H9 (cell line): Measurements from ENCODE around the gene CPA4. TPM values are rescaled to one million over a fixed set of nuclear protein-coding genes. Genes with fewer than 3 reads are reported as not detected.

Experiments used
- DNase-seq: peaks from one replicate; pipeline ENCODE4 v3.0.0-alpha.2; 2017
- H2AFZ ChIP-seq: one replicate; pipeline ENCODE4 v1.6.1; 2013; ENCODE audit warnings: mild to moderate bottlenecking, low read length, control low read depth, moderate library complexity
- H2AK5ac ChIP-seq: 2 replicates; pipeline ENCODE4 v1.6.1; 2013; ENCODE audit warnings: low read length, control low read depth, mixed read lengths; ENCODE audit not compliant: insufficient read length
- H2BK120ac ChIP-seq: one replicate; pipeline ENCODE4 v1.6.1; 2013; ENCODE audit warnings: low read depth, mild to moderate bottlenecking, low read length, control low read depth, inconsistent platforms; ENCODE audit not compliant: poor library complexity, severe bottlenecking
- H2BK12ac ChIP-seq: 2 replicates; pipeline ENCODE4 v1.6.1; 2013; ENCODE audit warnings: low read length, control low read depth, mixed read lengths, low read depth; ENCODE audit not compliant: insufficient read length
- H2BK15ac ChIP-seq: 2 replicates; pipeline ENCODE4 v1.6.1; 2013; ENCODE audit warnings: low read depth, low read length, control low read depth
- H2BK20ac ChIP-seq: one replicate; pipeline ENCODE4 v1.6.1; 2013; ENCODE audit warnings: low read depth, mild to moderate bottlenecking, low read length, control low read depth, inconsistent platforms; ENCODE audit not compliant: poor library complexity, severe bottlenecking
- H2BK5ac ChIP-seq: 2 replicates; pipeline ENCODE4 v1.6.1; 2013; ENCODE audit warnings: low read length, control low read depth, mixed read lengths; ENCODE audit not compliant: insufficient read length
- H3K14ac ChIP-seq: 2 replicates; pipeline ENCODE4 v1.6.1; 2013; ENCODE audit warnings: low read length, control low read depth; ENCODE audit not compliant: insufficient read depth
- H3K18ac ChIP-seq: 2 replicates; pipeline ENCODE4 v1.6.1; 2013; ENCODE audit warnings: low read depth, mild to moderate bottlenecking, mixed read lengths, low read length, control low read depth; ENCODE audit not compliant: insufficient read length
- H3K23ac ChIP-seq: 2 replicates; pipeline ENCODE4 v1.6.1; 2013; ENCODE audit warnings: low read length, control low read depth, mixed read lengths, low read depth; ENCODE audit not compliant: insufficient read length
- H3K23me2 ChIP-seq: 2 replicates; pipeline ENCODE4 v1.6.1; 2013; ENCODE audit warnings: low read depth, mild to moderate bottlenecking, mixed read lengths, low read length, control low read depth; ENCODE audit not compliant: insufficient read length, poor library complexity, severe bottlenecking
- H3K27ac ChIP-seq: 2 replicates; pipeline ENCODE4 v1.5.1; 2013; ENCODE audit warnings: low read length, control low read depth, mixed read lengths, low read depth; ENCODE audit not compliant: insufficient read length
- H3K27me3 ChIP-seq: 2 replicates; pipeline ENCODE4 v1.6.1; 2013; ENCODE audit warnings: low read length, control low read depth, inconsistent platforms; ENCODE audit not compliant: insufficient read depth
- H3K4ac ChIP-seq: 2 replicates; pipeline ENCODE4 v1.6.1; 2013; ENCODE audit warnings: low read depth, mild to moderate bottlenecking, control low read depth, inconsistent platforms, low read length, moderate library complexity
- H3K4me1 ChIP-seq: 2 replicates; pipeline ENCODE4 v1.6.1; 2013; ENCODE audit warnings: low read length, control low read depth, inconsistent platforms; ENCODE audit not compliant: insufficient read depth
- H3K4me2 ChIP-seq: 2 replicates; pipeline ENCODE4 v1.6.1; 2013; ENCODE audit warnings: low read length, control low read depth, mixed read lengths; ENCODE audit not compliant: insufficient read length, insufficient read depth
- H3K56ac ChIP-seq: 2 replicates; pipeline ENCODE4 v1.6.1; 2013; ENCODE audit warnings: low read depth, mild to moderate bottlenecking, mixed read lengths, low read length, control low read depth; ENCODE audit not compliant: insufficient read length
- H3K79me1 ChIP-seq: 2 replicates; pipeline ENCODE4 v1.6.1; 2013; ENCODE audit warnings: low read depth, mild to moderate bottlenecking, moderate library complexity, low read length, control low read depth, inconsistent platforms; ENCODE audit not compliant: insufficient read depth, poor library complexity, severe bottlenecking
- H3K79me2 ChIP-seq: 2 replicates; pipeline ENCODE4 v1.6.1; 2013; ENCODE audit warnings: low read length, control low read depth, inconsistent platforms; ENCODE audit not compliant: insufficient read depth
- H3K9ac ChIP-seq: 2 replicates; pipeline ENCODE4 v1.6.1; 2013; ENCODE audit warnings: low read length, control low read depth, mixed read lengths; ENCODE audit not compliant: insufficient read length; ENCODE audit errors: extremely low read depth
- H3K9me3 ChIP-seq: one replicate; pipeline ENCODE4 v1.6.1; 2013; ENCODE audit warnings: low read depth, low read length, inconsistent platforms; ENCODE audit not compliant: control insufficient read depth
- H3T11ph ChIP-seq: one replicate; pipeline ENCODE4 v1.6.1; 2013; ENCODE audit warnings: mild to moderate bottlenecking, low read length, control low read depth, inconsistent platforms
- H4K20me1 ChIP-seq: one replicate; pipeline ENCODE4 v1.6.1; 2013; ENCODE audit not compliant: control insufficient read depth, insufficient read length, insufficient read depth
- H4K5ac ChIP-seq: 2 replicates; pipeline ENCODE4 v1.6.1; 2013; ENCODE audit warnings: low read depth, mild to moderate bottlenecking, mixed read lengths, low read length, control low read depth; ENCODE audit not compliant: insufficient read length
- H4K8ac ChIP-seq: replicated peaks from 2 replicates; pipeline ENCODE4 v1.6.1; 2013; ENCODE audit warnings: low read length, control low read depth, mixed read lengths, low read depth; ENCODE audit not compliant: insufficient read length
- H4K91ac ChIP-seq: 2 replicates; pipeline ENCODE4 v1.6.1; 2013; ENCODE audit warnings: low read depth, mild to moderate bottlenecking, moderate library complexity, mixed read lengths, low read length, control low read depth; ENCODE audit not compliant: insufficient read length
- H3K27ac Mint-ChIP-seq, 3 experiments: 2 replicates in 2 of 3; 3 replicates in 1 of 3; pipeline ENCODE4 v1.8.0; 2020 to 2021; ENCODE audit warnings: mixed read lengths in 3 of 3, mild to moderate bottlenecking in 1 of 3, moderate library complexity in 1 of 3
- H3K27me3 Mint-ChIP-seq: 2 replicates; pipeline ENCODE4 v1.8.0; 2021; ENCODE audit warnings: low read depth, mild to moderate bottlenecking, moderate library complexity, mixed read lengths
- H3K36me3 Mint-ChIP-seq, 3 experiments: 2 replicates in 2 of 3; 3 replicates in 1 of 3; pipeline ENCODE4 v1.8.0; 2020 to 2021; ENCODE audit warnings: low read depth in 3 of 3, mixed read lengths in 3 of 3; ENCODE audit not compliant: insufficient read depth in 1 of 3
- H3K4me1 Mint-ChIP-seq, 2 experiments: 2 replicates each; pipeline ENCODE4 v1.8.0; 2020; ENCODE audit warnings: mixed read lengths in 2 of 2
- H3K4me3 Mint-ChIP-seq, 2 experiments: 2 replicates in 1 of 2; 3 replicates in 1 of 2; pipeline ENCODE4 v1.8.0; 2020 to 2021; ENCODE audit warnings: mild to moderate bottlenecking in 2 of 2, mixed read lengths in 2 of 2, moderate library complexity in 1 of 2
- H3K9me3 Mint-ChIP-seq, 2 experiments: 2 replicates in 1 of 2; 3 replicates in 1 of 2; pipeline ENCODE4 v1.8.0; 2020; ENCODE audit warnings: mild to moderate bottlenecking in 2 of 2, mixed read lengths in 2 of 2, moderate library complexity in 1 of 2
- WGBS: extraction: QIAGEN DNeasy Blood & Tissue Kit; methylation state at CpG from one replicate; pipeline ENCODE4 v1.1.7; 2013; ENCODE audit warnings: missing lambda C conversion rate, low lambda C conversion rate, mixed read lengths; ENCODE audit not compliant: insufficient read length; ENCODE audit errors: extremely low coverage; 5-methylcytosine and 5-hydroxymethylcytosine counted together
- total RNA-seq: library from RNA; stranded (reverse); gene quantifications from 2 replicates; pipeline ENCODE4 v1.2.1, GENCODE V29; 2021
- TF ChIP-seq, protein P1 (sequence below): fragments of 200-600 bp; sonication (generic); conservative IDR thresholded peaks from 3 replicates; pipeline ENCODE4 v1.8.0; 2021; ENCODE audit warnings: antibody characterized with exemption, mild to moderate bottlenecking

The CPA4 gene
- total RNA-seq, 1 experiment from 2014 or later, result not detected

DNA sequence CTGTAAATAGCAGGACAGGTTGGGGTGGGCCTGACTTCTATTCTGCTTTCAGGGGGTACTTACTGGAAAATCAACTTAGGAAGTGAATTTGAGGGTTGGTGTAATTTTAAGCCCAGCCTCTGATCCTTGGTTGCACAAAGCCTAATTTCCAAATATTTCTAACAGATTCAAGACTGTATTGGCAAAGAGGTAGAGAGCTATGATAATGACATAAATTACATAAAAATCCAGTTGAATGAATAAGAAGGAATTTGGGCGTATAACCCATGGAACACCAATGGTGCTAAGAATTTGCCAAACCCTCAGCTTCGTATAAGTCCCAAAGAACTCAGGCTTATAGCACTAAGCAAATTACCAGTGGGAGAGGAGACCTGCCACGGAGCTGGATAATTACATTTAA lies 11.9 kb downstream of the CPA4 start:
- no peak for DNase-seq
- no peaks in the 10 kb centered on the region for H3K9me3 Mint-ChIP-seq
- Histone ChIP-seq H3K4me2 (no peak overlapping the region), H2BK12ac (no peak overlapping the region), H4K8ac (no peak overlapping the region), H3K79me1 (no peaks in the 10 kb centered on the region), H3K23ac (no peak overlapping the region), H3K9ac (no peak overlapping the region), H2AK5ac (no peak overlapping the region), H4K20me1 (no peaks in the 10 kb centered on the region), H3K27me3 (no peaks in the 10 kb centered on the region), H3K4me1 (no peaks in the 10 kb centered on the region), H3K79me2 (no peaks in the 10 kb centered on the region), H4K91ac (no peak overlapping the region), H3K18ac (no peak overlapping the region), H2AFZ (no peak overlapping the region), H3T11ph (no peak overlapping the region), H4K5ac (no peak overlapping the region), H3K14ac (no peak overlapping the region), H3K9me3 (no peaks in the 10 kb centered on the region), H3K23me2 (no peaks in the 10 kb centered on the region), H2BK15ac (no peak overlapping the region), H3K27ac (no peak overlapping the region), H2BK5ac (no peak overlapping the region), H3K56ac (no peak overlapping the region), H3K4ac (no peak overlapping the region), H2BK120ac (no peak overlapping the region), H2BK20ac (no peak overlapping the region)
- H3K36me3 Mint-ChIP-seq, result no peaks in the 10 kb centered on the region
- WGBS, result no CpG with 5 or more reads among the region's 3 CpGs
- no peak overlapping the region for H3K4me3 Mint-ChIP-seq
- TF ChIP-seq, protein P1, sequence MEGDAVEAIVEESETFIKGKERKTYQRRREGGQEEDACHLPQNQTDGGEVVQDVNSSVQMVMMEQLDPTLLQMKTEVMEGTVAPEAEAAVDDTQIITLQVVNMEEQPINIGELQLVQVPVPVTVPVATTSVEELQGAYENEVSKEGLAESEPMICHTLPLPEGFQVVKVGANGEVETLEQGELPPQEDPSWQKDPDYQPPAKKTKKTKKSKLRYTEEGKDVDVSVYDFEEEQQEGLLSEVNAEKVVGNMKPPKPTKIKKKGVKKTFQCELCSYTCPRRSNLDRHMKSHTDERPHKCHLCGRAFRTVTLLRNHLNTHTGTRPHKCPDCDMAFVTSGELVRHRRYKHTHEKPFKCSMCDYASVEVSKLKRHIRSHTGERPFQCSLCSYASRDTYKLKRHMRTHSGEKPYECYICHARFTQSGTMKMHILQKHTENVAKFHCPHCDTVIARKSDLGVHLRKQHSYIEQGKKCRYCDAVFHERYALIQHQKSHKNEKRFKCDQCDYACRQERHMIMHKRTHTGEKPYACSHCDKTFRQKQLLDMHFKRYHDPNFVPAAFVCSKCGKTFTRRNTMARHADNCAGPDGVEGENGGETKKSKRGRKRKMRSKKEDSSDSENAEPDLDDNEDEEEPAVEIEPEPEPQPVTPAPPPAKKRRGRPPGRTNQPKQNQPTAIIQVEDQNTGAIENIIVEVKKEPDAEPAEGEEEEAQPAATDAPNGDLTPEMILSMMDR, result no peak
- H3K27me3 Mint-ChIP-seq, result no peaks in the 10 kb centered on the region; the same call in 1 of the 2 replicates
- H3K4me1 Mint-ChIP-seq, result no peaks in the 10 kb centered on the region
- no peak overlapping the region for H3K27ac Mint-ChIP-seq
